HepG2 (cell line): ENCODE measurements around the gene ZBTB46. TPM values are rescaled to one million over a fixed set of nuclear protein-coding genes. Genes with fewer than 3 reads are reported as not detected.

Source experiments
- DR1 ChIP-seq: sonication (generic); formaldehyde crosslinking; IDR thresholded peaks from 2 replicates; pipeline ENCODE4 v1.8.0; 2021; ENCODE audit warnings: mild to moderate bottlenecking, missing genetic modification reagents, inconsistent platforms
- EED ChIP-seq: sonication (generic); formaldehyde crosslinking; IDR thresholded peaks from 2 replicates; pipeline ENCODE4 v1.5.0; 2020; ENCODE audit warnings: mild to moderate bottlenecking, missing genetic modification reagents
- ELF3 ChIP-seq: IDR thresholded peaks from 2 replicates; pipeline ENCODE4 v1.6.1; 2016; ENCODE audit warnings: missing genetic modification reagents, missing compliant biosample characterization
- GATA4 ChIP-seq: sonication (generic); IDR thresholded peaks from 2 replicates; pipeline ENCODE4 v1.6.1; 2016; ENCODE audit warnings: antibody characterized with exemption, low read depth, borderline replicate concordance
- GATAD2A ChIP-seq: IDR thresholded peaks from 2 replicates; pipeline ENCODE4 v1.6.1; 2016
- MXI1 ChIP-seq: IDR thresholded peaks from 3 replicates; pipeline ENCODE4 v1.6.1; 2012; ENCODE audit warnings: low read depth, low read length, inconsistent platforms, borderline replicate concordance
- NFYB ChIP-seq: sonication (generic); formaldehyde crosslinking; IDR thresholded peaks from 2 replicates; pipeline ENCODE4 v1.4.0; 2020; ENCODE audit warnings: missing genetic modification reagents
- NRL ChIP-seq: sonication (generic); formaldehyde crosslinking; IDR thresholded peaks from 2 replicates; pipeline ENCODE4 v1.5.0; 2020; ENCODE audit warnings: missing genetic modification reagents, mild to moderate bottlenecking, moderate library complexity, borderline replicate concordance
- RFX1 ChIP-seq: fragments of 450-650 bp; IDR thresholded peaks from 2 replicates; pipeline ENCODE4 v1.6.1; 2017
- SP1 ChIP-seq, 2 experiments: fragments of 450-650 bp in 1 of 2; sonication (generic) in 1 of 2; formaldehyde crosslinking in 1 of 2; IDR thresholded peaks; 2 replicates each; pipeline versions ENCODE4 v1.4.0 to v1.6.1; 2016 to 2020; ENCODE audit warnings: missing genetic modification reagents in 1 of 2
- TGIF2 ChIP-seq: IDR thresholded peaks from 2 replicates; pipeline ENCODE4 v1.6.1; 2016; ENCODE audit warnings: control low read depth, missing compliant biosample characterization
- THAP11 ChIP-seq: IDR thresholded peaks from 2 replicates; pipeline ENCODE4 v1.6.1; 2016; ENCODE audit warnings: missing biosample characterization, missing genetic modification reagents
- XRCC5 ChIP-seq: fragments of 200-400 bp; formaldehyde crosslinking; optimal IDR thresholded peaks from 2 replicates; pipeline ENCODE3; 2017; ENCODE audit warnings: mild to moderate bottlenecking, low read length
- ZBTB7B ChIP-seq: sonication (generic); formaldehyde crosslinking; IDR thresholded peaks from 2 replicates; pipeline ENCODE4 v1.4.0; 2020; ENCODE audit warnings: missing genetic modification reagents
- ZFP91 ChIP-seq: sonication (generic); formaldehyde crosslinking; IDR thresholded peaks from 2 replicates; pipeline ENCODE4 v1.9.0; 2022; ENCODE audit warnings: missing genetic modification reagents, mild to moderate bottlenecking, borderline replicate concordance
- ZFY ChIP-seq: sonication (generic); formaldehyde crosslinking; IDR thresholded peaks from 2 replicates; pipeline ENCODE4 v1.4.0; 2020; ENCODE audit warnings: missing genetic modification reagents
- ZNF768 ChIP-seq: sonication (generic); formaldehyde crosslinking; IDR thresholded peaks from 2 replicates; pipeline ENCODE4 v1.4.0; 2020; ENCODE audit warnings: missing genetic modification reagents
- polyA plus RNA-seq, 8 experiments: library from polyadenylated mRNA; depleted of rRNA in 3 of 8; stranded (reverse) in 7 of 8; unstranded in 1 of 8; fragments of >200 nt; fragmentation: Illumina TruSeq in 4 of 8; extraction: Trizol in 4 of 8; gene quantifications; 2 replicates each; pipeline versions ENCODE4 v1.2.1 to v1.2.3, GENCODE V29; 2011 to 2016; ENCODE audit warnings: low read depth in 4 of 8, missing spikeins in 1 of 8, mixed read lengths in 1 of 8; ENCODE audit not compliant: insufficient read depth in 1 of 8
- total RNA-seq, 5 experiments: library from RNA; depleted of rRNA; stranded (reverse); fragments of >200 nt; fragmentation: Illumina TruSeq; extraction: Trizol; gene quantifications; 2 replicates each; pipeline ENCODE4 v1.2.3, GENCODE V29; 2016; ENCODE audit warnings: low read depth in 1 of 5
- TF ChIP-seq, protein P1 (sequence below): sonication (generic); formaldehyde crosslinking; IDR thresholded peaks from 2 replicates; pipeline ENCODE4 v1.4.0; 2020; ENCODE audit warnings: missing genetic modification reagents
- TF ChIP-seq, protein P2 (sequence below): sonication (generic); formaldehyde crosslinking; IDR thresholded peaks from 2 replicates; pipeline ENCODE4 v1.4.0; 2020; ENCODE audit warnings: missing genetic modification reagents

ZBTB46 gene
- total and polyA plus RNA-seq, 2 of the 13 experiments (the other 11 are each of a cell fraction or from before 2014, with no cell fraction given) = 1.6 to 13.5 TPM

DNA sequence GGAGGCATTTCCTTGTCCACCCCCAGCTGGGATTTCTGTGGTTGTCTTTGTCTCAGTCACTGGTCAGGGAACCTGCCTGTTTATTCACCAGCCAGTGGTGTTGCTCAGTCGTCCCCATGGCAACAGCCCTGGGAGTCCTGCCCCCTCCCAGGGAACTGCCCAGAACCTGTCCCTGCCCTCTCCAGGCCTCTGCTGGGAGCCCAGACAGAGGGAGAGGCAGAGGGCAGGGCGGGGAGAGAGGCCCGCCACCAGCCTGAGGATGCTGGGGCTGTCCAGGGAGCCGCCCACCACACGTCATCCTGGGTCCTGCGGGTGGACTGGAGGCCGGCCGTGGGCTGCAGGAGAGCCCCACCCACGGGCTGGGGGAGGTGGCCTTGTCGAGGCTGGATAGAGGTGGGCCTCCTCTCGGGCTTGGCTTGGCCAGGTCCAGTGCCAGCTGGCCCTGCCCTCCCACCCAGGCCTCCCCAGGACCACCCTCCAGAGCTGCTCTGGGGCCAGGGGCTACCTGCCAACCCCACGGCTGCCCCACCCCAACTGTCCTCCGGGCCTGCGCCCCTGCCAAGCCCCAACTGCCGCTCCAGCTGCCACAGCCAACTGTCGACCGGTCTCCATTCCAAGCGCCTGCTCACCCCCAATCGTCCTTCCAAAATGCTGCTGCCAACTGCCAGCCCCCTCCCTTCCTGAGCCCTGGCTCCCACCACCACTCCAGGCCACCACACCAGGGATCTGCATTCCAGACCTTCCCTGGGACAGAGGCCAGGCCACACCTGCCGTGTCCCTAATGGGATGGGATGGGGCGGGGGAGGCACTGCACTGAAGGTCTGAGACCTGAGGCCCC, 4.2 kb upstream of the ZBTB46 start (continued):
- TF ChIP-seq DR1 (CRISPR knock-in tag) = no peak
- peak; percentile 93 for TF ChIP-seq RFX1
- TF ChIP-seq THAP11 (CRISPR knock-in tag) = peak; percentile 46; the same call in 1 of the 2 replicates
- peak; percentile 31; the same call in 1 of the 2 replicates for TF ChIP-seq ZNF768 (CRISPR knock-in tag)
- peak; percentile 89; the same call in 2 of the 3 replicates for TF ChIP-seq MXI1
- peak; percentile 34; the same call in 1 of the 2 replicates for TF ChIP-seq NRL (CRISPR knock-in tag)
- TF ChIP-seq SP1 (IDR thresholded peaks at IDR 0.05) = no peak
- TF ChIP-seq SP1 (CRISPR knock-in tag; IDR thresholded peaks at IDR 0.05) = 0 out of 2 replicates have a peak, but pooled peaks have one; percentile 26
- TF ChIP-seq NFYB (CRISPR knock-in tag) = peak; percentile 91
- TF ChIP-seq, protein P1, sequence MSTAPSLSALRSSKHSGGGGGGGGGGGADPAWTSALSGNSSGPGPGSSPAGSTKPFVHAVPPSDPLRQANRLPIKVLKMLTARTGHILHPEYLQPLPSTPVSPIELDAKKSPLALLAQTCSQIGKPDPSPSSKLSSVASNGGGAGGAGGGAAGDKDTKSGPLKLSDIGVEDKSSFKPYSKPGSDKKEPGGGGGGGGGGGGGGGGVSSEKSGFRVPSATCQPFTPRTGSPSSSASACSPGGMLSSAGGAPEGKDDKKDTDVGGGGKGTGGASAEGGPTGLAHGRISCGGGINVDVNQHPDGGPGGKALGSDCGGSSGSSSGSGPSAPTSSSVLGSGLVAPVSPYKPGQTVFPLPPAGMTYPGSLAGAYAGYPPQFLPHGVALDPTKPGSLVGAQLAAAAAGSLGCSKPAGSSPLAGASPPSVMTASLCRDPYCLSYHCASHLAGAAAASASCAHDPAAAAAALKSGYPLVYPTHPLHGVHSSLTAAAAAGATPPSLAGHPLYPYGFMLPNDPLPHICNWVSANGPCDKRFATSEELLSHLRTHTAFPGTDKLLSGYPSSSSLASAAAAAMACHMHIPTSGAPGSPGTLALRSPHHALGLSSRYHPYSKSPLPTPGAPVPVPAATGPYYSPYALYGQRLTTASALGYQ (CRISPR knock-in tag) = no peak
- TF ChIP-seq XRCC5 = peak; percentile 24
- TF ChIP-seq, protein P2, sequence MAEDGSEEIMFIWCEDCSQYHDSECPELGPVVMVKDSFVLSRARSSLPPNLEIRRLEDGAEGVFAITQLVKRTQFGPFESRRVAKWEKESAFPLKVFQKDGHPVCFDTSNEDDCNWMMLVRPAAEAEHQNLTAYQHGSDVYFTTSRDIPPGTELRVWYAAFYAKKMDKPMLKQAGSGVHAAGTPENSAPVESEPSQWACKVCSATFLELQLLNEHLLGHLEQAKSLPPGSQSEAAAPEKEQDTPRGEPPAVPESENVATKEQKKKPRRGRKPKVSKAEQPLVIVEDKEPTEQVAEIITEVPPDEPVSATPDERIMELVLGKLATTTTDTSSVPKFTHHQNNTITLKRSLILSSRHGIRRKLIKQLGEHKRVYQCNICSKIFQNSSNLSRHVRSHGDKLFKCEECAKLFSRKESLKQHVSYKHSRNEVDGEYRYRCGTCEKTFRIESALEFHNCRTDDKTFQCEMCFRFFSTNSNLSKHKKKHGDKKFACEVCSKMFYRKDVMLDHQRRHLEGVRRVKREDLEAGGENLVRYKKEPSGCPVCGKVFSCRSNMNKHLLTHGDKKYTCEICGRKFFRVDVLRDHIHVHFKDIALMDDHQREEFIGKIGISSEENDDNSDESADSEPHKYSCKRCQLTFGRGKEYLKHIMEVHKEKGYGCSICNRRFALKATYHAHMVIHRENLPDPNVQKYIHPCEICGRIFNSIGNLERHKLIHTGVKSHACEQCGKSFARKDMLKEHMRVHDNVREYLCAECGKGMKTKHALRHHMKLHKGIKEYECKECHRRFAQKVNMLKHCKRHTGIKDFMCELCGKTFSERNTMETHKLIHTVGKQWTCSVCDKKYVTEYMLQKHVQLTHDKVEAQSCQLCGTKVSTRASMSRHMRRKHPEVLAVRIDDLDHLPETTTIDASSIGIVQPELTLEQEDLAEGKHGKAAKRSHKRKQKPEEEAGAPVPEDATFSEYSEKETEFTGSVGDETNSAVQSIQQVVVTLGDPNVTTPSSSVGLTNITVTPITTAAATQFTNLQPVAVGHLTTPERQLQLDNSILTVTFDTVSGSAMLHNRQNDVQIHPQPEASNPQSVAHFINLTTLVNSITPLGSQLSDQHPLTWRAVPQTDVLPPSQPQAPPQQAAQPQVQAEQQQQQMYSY = no peak
- TF ChIP-seq GATA4 = no peak
- TF ChIP-seq ELF3 (CRISPR knock-in tag) = 0 out of 2 replicates have a peak, but pooled peaks have one; percentile 31
- TF ChIP-seq EED (CRISPR knock-in tag) = peak; percentile 71; the same call in 1 of the 2 replicates
- TF ChIP-seq GATAD2A = peak; percentile 34; the same call in 1 of the 2 replicates
- TF ChIP-seq ZFP91 = peak; percentile 44; the same call in 1 of the 2 replicates
- no peak for TF ChIP-seq TGIF2 (CRISPR knock-in tag)
- TF ChIP-seq ZBTB7B (CRISPR knock-in tag) = 0 out of 2 replicates have a peak, but pooled peaks have one; percentile 20
- peak; percentile 25; the same call in 1 of the 2 replicates for TF ChIP-seq ZFY (CRISPR knock-in tag)
